ENCODE measurements around the gene PIK3CB. TPM values are rescaled to one million over a fixed set of nuclear protein-coding genes. Genes with fewer than 3 reads are reported as not detected.

Gene PIK3CB
- total and polyA plus RNA-seq, 10 of the 15 experiments (the other 5 are each of a cell fraction or from before 2014, with no cell fraction given), result 5.0 to 18.4 (median 10.4) TPM

DNA sequence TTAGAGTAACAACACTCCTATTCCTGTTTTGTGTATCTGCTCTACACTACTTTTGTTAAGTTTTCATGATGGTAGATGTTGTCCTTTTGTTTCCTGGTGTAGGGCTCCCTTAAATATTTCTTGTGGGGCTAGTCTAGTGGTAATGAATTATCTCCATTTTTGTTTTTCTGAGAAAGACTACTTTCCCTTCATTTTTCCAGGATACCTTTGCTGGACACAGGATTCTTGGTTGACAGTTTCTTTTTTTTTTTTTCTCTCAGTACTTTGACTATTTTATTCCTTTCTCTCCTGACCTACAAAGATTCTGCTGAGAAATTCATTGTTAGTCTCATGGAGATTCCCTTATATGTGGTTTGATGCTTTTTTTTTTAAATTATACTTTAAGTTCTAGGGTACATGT lies 188.2 kb downstream of the PIK3CB start:
- DNase-seq (ENCODE audit: low read depth, low spot score), result no peak
- no TSS peak for BruUV-seq (replicated peaks)
- no peak overlapping the region for H3K4me3 ChIP-seq
- H3K9ac ChIP-seq (ENCODE audit: control insufficient read depth, insufficient read depth, low read length), result no peak overlapping the region
- no peak for FAIRE-seq
- no peak for ATAC-seq
- no peaks in the 10 kb centered on the region for H3K79me2 ChIP-seq (ENCODE audit: control insufficient read depth, insufficient read depth, low read length)
- CTCF ChIA-PET, result interaction anchor here (1.2 kb wide), 1 partner anchor 277 kb away, joined by 3 read pairs; no protein-coding TSS in a partner anchor
- POLR2A ChIA-PET, result interaction anchor here (0.7 kb wide), 1 partner anchor 40 kb away, joined by 3 read pairs; no protein-coding TSS in a partner anchor
- TF ChIP-seq KLF5 (IDR thresholded peaks at IDR 0.05; ENCODE audit: partially characterized antibody) (no peak), ZNF384 (IDR thresholded peaks at IDR 0.05; ENCODE audit: borderline replicate concordance, low read depth, low read length) (peak; percentile 40; the same call in 1 of the 2 replicates), CBX5 (IDR thresholded peaks at IDR 0.05; ENCODE audit: low read depth) (0 out of 2 replicates have a peak, but pooled peaks have one; percentile 29)
- no peaks in the 10 kb centered on the region for H4K20me1 ChIP-seq (ENCODE audit: control insufficient read depth, insufficient read depth)
- RAD21 ChIA-PET (ENCODE audit: unreplicated experiment), result no interaction called here
- SMC1A ChIA-PET (ENCODE audit: uncharacterized antibody, unreplicated experiment), result no interaction called here
- H2AFZ ChIP-seq (ENCODE audit: control insufficient read depth, low read depth, low read length), result no peak overlapping the region
- H3K9me3 ChIP-seq (replicated peaks; ENCODE audit: control insufficient read depth, insufficient read depth, low read length), result peaks cover 8% of the 10 kb centered on the region
- H3K4me1 ChIP-seq (ENCODE audit: control insufficient read depth, insufficient read depth, low read length), result no peaks in the 10 kb centered on the region
- H3K27ac ChIP-seq (ENCODE audit: control insufficient read depth, insufficient read depth), result no peak overlapping the region
- no peaks in the 10 kb centered on the region for H3K27me3 ChIP-seq (replicated peaks in 1 of 2; ENCODE audit: control insufficient read depth in 2 of 2, insufficient read depth in 2 of 2, low read length in 1 of 2)
- intact Hi-C loops (cut with micrococcal nuclease; ENCODE audit: unreplicated experiment) (no loop called here), in situ Hi-C loops (cut with MboI) (no loop called here)
- H3K36me3 ChIP-seq (ENCODE audit: control insufficient read depth in 2 of 2, insufficient read depth in 2 of 2, low read length in 1 of 2), result peaks cover 0 to 3% of the 10 kb centered on the region in 2 experiments; a peak in 3 of 4 replicates
- H3K4me2 ChIP-seq (ENCODE audit: control insufficient read depth, insufficient read depth), result no peak overlapping the region

GRCh38 chr3:138646008-138646407 lies 188.7 kb downstream of the PIK3CB start:
- RAD21 ChIA-PET (ENCODE audit: unreplicated experiment), result no interaction called here
- H3K27ac ChIP-seq (ENCODE audit: control insufficient read depth, insufficient read depth), result no peak overlapping the region
- FAIRE-seq, result no peak
- POLR2A ChIA-PET, result interaction anchor here (0.7 kb wide), 1 partner anchor 41 kb away, joined by 3 read pairs; no protein-coding TSS in a partner anchor
- no peak overlapping the region for H3K9ac ChIP-seq (ENCODE audit: control insufficient read depth, insufficient read depth, low read length)
- peaks cover 8% of the 10 kb centered on the region for H3K9me3 ChIP-seq (replicated peaks; ENCODE audit: control insufficient read depth, insufficient read depth, low read length)
- H3K4me3 ChIP-seq, result no peak overlapping the region
- SMC1A ChIA-PET (ENCODE audit: uncharacterized antibody, unreplicated experiment), result no interaction called here
- in situ Hi-C loops (cut with MboI), result no loop called here
- no peak for DNase-seq (ENCODE audit: low read depth, low spot score)
- H4K20me1 ChIP-seq (ENCODE audit: control insufficient read depth, insufficient read depth), result no peaks in the 10 kb centered on the region
- H3K36me3 ChIP-seq (ENCODE audit: control insufficient read depth in 2 of 2, insufficient read depth in 2 of 2, low read length in 1 of 2), result peaks cover 0 to 3% of the 10 kb centered on the region in 2 experiments; a peak in 3 of 4 replicates
- no peaks in the 10 kb centered on the region for H3K4me1 ChIP-seq (ENCODE audit: control insufficient read depth, insufficient read depth, low read length)
- H3K79me2 ChIP-seq (ENCODE audit: control insufficient read depth, insufficient read depth, low read length), result no peaks in the 10 kb centered on the region
- no TSS peak for BruUV-seq (replicated peaks)
- ATAC-seq, result no peak
- no peak overlapping the region for H2AFZ ChIP-seq (ENCODE audit: control insufficient read depth, low read depth, low read length)
- no peaks in the 10 kb centered on the region for H3K27me3 ChIP-seq (replicated peaks in 1 of 2; ENCODE audit: control insufficient read depth in 2 of 2, insufficient read depth in 2 of 2, low read length in 1 of 2)
- no peak overlapping the region for H3K4me2 ChIP-seq (ENCODE audit: control insufficient read depth, insufficient read depth)
- intact Hi-C loops (cut with micrococcal nuclease; ENCODE audit: unreplicated experiment), result no loop called here
- CTCF ChIA-PET, result interaction anchor here (1.2 kb wide), 1 partner anchor 277 kb away, joined by 3 read pairs; no protein-coding TSS in a partner anchor
- TF ChIP-seq HDAC2 (IDR thresholded peaks at IDR 0.05) (no peak), SIX5 (IDR thresholded peaks at IDR 0.05; ENCODE audit: low read depth, low read length, severe bottlenecking) (no peak), E4F1 (IDR thresholded peaks at IDR 0.05; ENCODE audit: borderline replicate concordance, partially characterized antibody) (no peak), ZNF687 (IDR thresholded peaks at IDR 0.05) (no peak), POLR2A (IDR thresholded peaks at IDR 0.05; ENCODE audit: low read depth, low read length) (no peak), ATF7 (IDR thresholded peaks at IDR 0.05; ENCODE audit: low read depth) (no peak), NBN (IDR thresholded peaks at IDR 0.05) (no peak), MEF2A (IDR thresholded peaks at IDR 0.05; ENCODE audit: insufficient read depth, low read depth, low read length) (no peak)
- TF ChIP-seq, protein P1, sequence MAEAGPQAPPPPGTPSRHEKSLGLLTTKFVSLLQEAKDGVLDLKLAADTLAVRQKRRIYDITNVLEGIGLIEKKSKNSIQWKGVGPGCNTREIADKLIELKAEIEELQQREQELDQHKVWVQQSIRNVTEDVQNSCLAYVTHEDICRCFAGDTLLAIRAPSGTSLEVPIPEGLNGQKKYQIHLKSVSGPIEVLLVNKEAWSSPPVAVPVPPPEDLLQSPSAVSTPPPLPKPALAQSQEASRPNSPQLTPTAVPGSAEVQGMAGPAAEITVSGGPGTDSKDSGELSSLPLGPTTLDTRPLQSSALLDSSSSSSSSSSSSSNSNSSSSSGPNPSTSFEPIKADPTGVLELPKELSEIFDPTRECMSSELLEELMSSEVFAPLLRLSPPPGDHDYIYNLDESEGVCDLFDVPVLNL (IDR thresholded peaks at IDR 0.05; ENCODE audit: low read depth, low read length), result no peak
